AG08395 (cell line): ENCODE data around the gene FBXL20.
"Not testable (repeated sequence)": the region's sequence is repeated elsewhere in the genome, so short reads cannot be mapped to it uniquely, and the experiment has no call there.

Experiments
- DNase-seq: peaks from one replicate; pipeline ENCODE4 v3.0.0; 2012; ENCODE audit warnings: mixed read lengths, low spot score

The FBXL20 gene

DNA sequence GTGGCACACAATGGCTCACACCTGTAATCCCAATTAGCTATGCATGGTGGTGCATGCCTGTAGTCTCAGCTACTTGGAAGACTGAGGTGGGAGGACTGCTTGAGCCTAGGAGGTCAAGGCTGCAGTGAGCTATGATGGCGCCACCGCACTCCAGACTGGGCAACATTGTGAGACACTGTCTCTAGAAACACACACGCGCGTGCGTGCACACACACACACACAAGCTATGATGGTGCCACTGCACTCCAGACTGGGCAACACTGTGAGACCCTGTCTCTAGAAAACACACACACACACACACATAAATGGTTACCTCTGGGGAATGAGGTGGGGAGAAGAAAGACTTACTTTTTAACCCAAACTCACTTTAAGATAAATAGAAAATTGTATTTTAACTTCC is 16.4 kb downstream of the FBXL20 start:
- DNase-seq: no peak

- no peak for DNase-seq
Observed at GRCh38 chr17:39380144-39380543, 21.3 kb downstream of the FBXL20 start.

GRCh38 chr17:39376434-39376833 is 25.0 kb downstream of the FBXL20 start:
- DNase-seq: no peak

DNA sequence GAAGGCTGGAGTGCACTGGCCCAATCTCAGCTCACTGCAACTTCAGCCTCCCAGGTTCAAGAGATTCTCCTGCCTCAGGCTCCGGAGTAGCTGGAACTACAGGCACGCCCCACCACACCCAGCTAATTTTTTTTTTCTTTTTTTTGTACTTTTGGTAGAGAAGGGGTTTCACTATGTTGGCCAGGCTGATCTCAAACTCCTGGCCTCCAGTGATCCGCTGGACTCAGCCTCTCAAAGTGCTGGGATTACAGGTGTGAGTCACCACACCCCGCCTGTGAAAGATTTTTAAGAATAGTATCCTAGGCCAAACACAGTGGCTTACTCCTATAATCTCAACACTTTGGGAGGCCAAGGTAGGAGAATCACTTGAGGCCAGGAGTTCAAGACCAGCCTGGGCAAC is 33.6 kb downstream of the FBXL20 start:
- not testable (repeated sequence) for DNase-seq

GRCh38 chr17:39365872-39366271 is 35.6 kb downstream of the FBXL20 start:
- DNase-seq: no peak

GRCh38 chr17:39365242-39365641 is 36.2 kb downstream of the FBXL20 start:
- DNase-seq: peak; percentile 55

DNA sequence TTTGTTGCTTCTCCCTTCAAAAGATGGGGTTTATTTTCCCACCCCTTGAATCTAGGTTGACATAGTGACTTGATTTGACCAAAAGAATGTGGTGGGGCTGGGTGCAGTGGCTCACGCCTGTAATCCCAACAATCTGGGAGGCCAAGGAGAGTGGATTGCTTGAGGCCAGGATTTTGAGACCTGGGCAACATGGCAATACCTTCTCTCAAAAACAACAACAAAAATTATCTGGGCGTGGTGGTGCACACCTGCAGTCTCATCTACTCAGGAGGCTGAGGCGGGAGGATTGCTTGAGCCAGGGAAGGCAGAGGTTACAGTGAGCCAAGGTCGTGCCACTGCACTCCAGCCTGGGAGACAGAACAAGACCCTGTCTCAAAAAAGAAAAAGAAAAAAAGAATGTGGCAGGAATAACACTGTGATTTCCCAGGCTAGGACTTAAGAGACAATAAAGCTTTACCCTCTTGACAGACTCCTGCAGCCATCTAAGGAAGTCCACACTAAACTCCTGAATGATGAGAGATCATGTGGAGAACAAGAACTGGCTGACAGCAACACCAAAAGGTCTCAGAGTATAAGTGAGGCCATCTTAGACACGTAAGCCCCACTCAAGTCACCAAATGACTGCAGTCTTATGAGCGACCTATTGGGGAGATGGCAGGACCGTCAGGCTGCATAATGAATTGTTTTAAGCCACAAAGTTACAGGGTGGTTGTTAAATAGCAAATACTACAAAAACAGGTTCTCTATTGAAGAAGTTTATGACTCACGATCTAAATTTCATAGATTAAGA is 37.0 kb downstream of the FBXL20 start:
- no peak for DNase-seq

DNA sequence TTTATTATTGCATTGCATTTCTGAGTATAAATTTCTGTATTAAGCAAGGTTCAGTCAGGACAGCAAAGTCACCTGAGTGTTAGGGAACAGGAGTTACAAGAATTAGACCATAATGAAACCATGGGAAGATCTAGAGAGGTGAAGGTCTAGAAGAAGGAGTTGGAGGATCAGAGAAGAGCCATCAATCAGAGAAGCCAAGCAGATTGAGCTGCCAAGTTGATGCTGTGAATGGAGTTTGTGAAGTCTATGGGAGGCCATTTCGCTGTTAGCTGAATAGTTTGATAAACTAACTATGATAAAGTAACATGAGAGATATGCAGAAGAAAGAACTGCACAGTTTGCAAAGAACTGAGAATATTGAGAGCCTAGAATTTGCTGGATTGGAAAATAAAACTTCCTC is 40.4 kb downstream of the FBXL20 start:
- DNase-seq: no peak

DNA sequence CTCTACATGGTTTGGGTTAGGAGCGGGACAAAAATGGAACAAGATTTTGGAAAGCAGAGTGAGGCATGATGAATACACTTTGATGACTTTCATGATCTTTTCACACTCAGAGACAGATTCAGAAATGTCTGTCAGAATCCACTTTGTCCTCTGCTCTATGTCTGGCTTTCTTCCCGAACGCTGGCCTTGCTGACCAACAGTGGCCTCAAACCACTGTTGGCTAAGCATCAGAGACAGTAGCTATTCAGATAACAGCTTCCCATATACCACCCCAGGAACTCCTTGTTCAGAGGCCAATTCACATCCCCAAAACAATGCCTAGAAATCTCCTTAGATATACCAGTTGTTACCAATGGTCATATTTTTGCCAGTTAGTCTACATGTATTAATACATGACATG is 40.9 kb downstream of the FBXL20 start:
- DNase-seq: no peak

DNA sequence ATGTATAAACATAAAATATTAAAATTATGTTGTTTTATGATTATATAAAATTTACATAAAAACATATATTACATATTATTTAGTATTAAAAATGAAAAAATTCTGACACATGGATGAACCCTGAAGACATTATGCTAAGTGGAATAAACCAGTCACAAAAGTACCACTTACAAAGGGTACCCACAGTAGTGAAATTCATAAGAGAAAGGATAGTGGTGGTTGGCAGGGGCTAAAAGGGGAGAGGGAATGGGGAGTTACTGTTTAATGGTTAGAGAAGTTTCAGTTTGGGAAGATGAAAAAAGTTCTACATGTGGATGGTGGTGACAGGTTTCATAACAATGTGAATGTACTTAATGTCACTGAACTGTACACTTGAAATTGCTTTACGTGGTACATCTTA is 41.4 kb downstream of the FBXL20 start:
- DNase-seq: no peak

DNA sequence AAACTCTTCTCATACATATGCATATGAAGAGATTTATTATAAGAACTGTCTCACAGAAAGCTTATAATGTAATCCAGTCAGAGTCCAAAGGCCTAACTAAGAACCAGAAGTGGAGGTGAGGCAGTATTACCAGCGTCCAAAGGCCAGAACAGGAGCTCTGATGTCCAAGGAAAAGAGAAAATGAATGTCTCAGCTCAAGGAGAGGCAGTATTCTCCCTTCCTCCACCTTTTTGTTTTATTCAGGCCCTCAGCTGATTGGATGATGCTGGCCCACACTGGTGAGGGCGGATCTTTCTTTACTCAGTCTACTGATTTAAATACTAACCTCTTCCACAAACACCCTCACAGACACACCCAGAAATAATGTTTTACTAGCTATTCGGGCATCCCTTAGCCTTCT is 43.4 kb downstream of the FBXL20 start:
- DNase-seq: no peak

DNA sequence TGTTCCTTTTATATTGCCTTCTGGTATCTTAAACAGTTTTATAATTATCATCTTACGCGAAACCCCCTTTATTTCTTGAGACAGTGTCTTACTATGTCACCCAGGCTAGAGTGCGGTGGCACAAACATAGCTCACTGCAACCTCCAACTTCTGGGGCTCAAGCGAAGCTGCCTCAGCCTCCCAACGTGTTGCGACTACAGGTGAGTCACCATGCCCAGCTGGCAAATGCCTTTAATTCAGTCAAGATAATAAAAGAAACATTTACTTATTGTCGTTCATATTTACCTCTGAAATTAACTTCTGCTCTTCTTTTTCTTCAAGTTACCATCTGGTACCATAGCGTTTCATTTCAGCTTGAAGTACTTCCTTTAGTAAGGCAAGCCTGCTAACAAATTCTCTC is 43.9 kb downstream of the FBXL20 start:
- DNase-seq: no peak

- DNase-seq: no peak
Observed at GRCh38 chr17:39352986-39353385, 48.4 kb downstream of the FBXL20 start.

- DNase-seq: no peak
Observed at GRCh38 chr17:39352511-39352910, 48.9 kb downstream of the FBXL20 start.

GRCh38 chr17:39351508-39351907 is 49.9 kb downstream of the FBXL20 start:
- no peak for DNase-seq

DNA sequence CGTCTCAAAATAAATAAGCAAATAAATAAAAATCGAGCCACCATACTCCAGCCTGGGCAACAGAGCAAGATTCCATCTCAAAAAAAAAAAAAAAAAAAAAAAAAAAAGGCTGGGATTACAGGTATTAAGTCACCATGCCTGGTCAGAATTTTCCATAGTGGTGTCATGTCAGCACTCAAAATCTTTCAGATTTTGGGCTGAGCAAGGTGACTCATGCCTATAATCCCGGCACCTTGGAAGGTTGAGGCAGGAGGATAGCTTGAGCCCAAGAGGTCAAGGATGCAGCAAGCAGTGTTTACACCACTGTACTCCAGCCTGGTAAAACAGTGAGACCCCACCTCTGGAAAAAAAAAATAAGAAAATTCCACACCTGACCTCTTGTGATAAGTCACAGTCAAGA is 52.2 kb downstream of the FBXL20 start:
- no peak for DNase-seq

GRCh38 chr17:39346863-39347262 is 54.6 kb downstream of the FBXL20 start:
- not testable (repeated sequence) for DNase-seq

GRCh38 chr17:39341541-39341940 is 59.9 kb downstream of the FBXL20 start:
- DNase-seq: no peak

- DNase-seq: no peak
Observed at GRCh38 chr17:39340731-39341130, 60.7 kb downstream of the FBXL20 start.

- no peak for DNase-seq
Observed at GRCh38 chr17:39339272-39339671, 62.2 kb downstream of the FBXL20 start.

- DNase-seq: not testable (repeated sequence)
Observed at GRCh38 chr17:39337649-39338048, 63.8 kb downstream of the FBXL20 start.

DNA sequence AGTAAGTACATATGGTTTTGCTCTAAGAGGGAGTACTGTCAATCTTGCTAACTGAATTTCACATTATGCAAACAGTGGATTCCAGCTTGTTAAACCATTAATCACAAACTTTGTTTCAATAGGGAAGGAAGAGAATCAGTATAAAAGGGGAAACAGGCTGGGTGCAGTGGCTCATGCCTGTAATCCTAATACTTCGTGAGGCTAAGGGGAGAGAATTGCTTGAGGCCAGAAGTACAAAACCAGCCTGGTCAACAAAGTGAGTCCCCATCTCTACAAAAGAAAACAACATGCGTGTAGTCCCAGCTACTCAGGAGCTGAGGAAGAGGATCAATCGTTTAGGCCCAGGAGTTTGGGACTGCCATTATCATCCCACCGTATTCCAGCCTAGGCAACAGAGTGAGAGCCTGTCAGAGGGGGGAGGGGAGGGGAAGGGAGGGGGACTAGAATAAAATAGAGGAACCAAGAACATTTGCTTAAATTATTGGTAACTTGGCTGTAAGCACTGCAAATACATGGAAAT is 65.7 kb downstream of the FBXL20 start:
- DNase-seq: no peak

GRCh38 chr17:39334008-39334744 is 67.2 kb downstream of the FBXL20 start:
- DNase-seq: not testable (repeated sequence)
